Peyer's patch (tissue), 4 donors: ENCODE data around the gene RAB4B. TPM values are rescaled to one million over a fixed set of nuclear protein-coding genes. Genes with fewer than 3 reads are reported as not detected.
"Not testable (repeated sequence)": the region's sequence is repeated elsewhere in the genome, so short reads cannot be mapped to it uniquely, and the experiment has no call there.

Source experiments
- DNase-seq, 3 donors: peaks; one replicate each; pipeline ENCODE4 v3.0.0-alpha.2; 2017 to 2019
- H3K27ac ChIP-seq, 4 donors: fragments of 200-600 bp; sonication (generic); one replicate each; pipeline ENCODE4 v1.5.1; 2016 to 2019
- H3K27me3 ChIP-seq, 2 donors: fragments of 200-600 bp; sonication (generic); one replicate each; pipeline ENCODE4 v1.5.1; 2019
- H3K36me3 ChIP-seq, 3 donors: fragments of 200-600 bp; sonication (generic); one replicate each; pipeline ENCODE4 v1.5.1; 2016 to 2019
- H3K4me1 ChIP-seq, 4 donors: fragments of 200-600 bp; sonication (generic); one replicate each; pipeline ENCODE4 v1.5.1; 2016 to 2019
- H3K4me3 ChIP-seq, 4 donors: fragments of 200-600 bp; sonication (generic); 1 replicate in 3 of 4; 2 replicates in 1 of 4; pipeline ENCODE4 v1.5.1; 2016 to 2019; ENCODE audit warnings: mild to moderate bottlenecking in 1 of 4
- H3K9me3 ChIP-seq, 4 donors: fragments of 200-600 bp; sonication (generic); one replicate each; pipeline ENCODE4 v1.5.1; 2016 to 2019; ENCODE audit warnings: mild to moderate bottlenecking in 1 of 4
- POLR2A ChIP-seq, 2 donors: fragments of 450-650 bp; IDR thresholded peaks; one replicate each; pipeline ENCODE4 v1.5.1; 2017; ENCODE audit warnings: antibody characterized with exemption in 2 of 2, mild to moderate bottlenecking in 2 of 2, moderate library complexity in 2 of 2
- total RNA-seq, 4 donors: library from RNA; depleted of rRNA; stranded (reverse); fragments of >200 nt; gene quantifications; one replicate each; pipeline ENCODE4 v1.1.0, GENCODE V29; 2016
- TF ChIP-seq, protein P1 (sequence below), 6 experiments: fragments of 450-650 bp in 4 of 6; fragments of 200-600 bp in 2 of 6; sonication (generic) in 1 of 6; IDR thresholded peaks; one replicate each; pipeline ENCODE4 v1.5.1; 2017 to 2019; ENCODE audit warnings: antibody characterized with exemption in 6 of 6, mild to moderate bottlenecking in 3 of 6, moderate library complexity in 1 of 6

The RAB4B gene
- total RNA-seq, 4 donors from 2014 or later, result 14.9 to 71.2 (median 51.3) TPM

DNA sequence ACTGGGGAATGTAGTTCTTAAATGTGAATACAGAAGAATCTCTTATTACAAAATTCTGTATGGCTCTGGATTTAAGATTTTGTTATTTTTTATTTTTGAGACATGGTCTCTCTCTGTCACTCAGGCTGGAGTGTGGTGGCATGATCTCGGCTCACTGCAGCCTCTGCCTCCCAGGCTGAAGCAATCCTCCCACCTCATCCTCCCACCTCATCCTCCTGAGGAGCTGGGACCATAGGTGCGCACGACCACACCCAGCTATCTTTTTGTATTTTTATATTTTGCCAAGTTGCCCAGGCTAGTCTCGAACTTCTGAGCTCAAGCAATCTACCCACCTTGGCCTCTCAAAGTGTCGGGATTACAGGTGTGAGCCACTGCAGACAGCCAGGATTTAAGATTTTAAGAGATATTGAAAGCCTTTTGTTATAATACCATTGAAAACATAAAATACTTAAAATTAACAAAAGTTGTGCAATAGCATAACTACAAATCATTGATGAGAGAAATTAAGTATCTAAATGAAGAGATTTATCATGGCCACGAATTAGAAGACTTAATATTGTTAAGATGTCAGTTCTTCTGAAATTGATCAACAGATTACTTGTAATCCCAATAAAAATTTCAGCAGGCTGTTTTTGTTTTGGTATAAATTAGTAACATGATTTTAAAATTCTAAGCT, 58.8 kb downstream of the RAB4B start:
- Histone ChIP-seq H3K4me3 (no peak overlapping the region), H3K27me3 (no peaks in the 10 kb centered on the region), H3K36me3 (no peaks in the 10 kb centered on the region), H3K4me1 (peaks cover 0 to 4% (median 0%) of the 10 kb centered on the region in 4 donors), H3K9me3 (no peaks in the 10 kb centered on the region), H3K27ac (no peak overlapping the region)
- no peak for DNase-seq
- no peak for TF ChIP-seq POLR2A (IDR thresholded peaks at IDR 0.05)
- TF ChIP-seq, protein P1, sequence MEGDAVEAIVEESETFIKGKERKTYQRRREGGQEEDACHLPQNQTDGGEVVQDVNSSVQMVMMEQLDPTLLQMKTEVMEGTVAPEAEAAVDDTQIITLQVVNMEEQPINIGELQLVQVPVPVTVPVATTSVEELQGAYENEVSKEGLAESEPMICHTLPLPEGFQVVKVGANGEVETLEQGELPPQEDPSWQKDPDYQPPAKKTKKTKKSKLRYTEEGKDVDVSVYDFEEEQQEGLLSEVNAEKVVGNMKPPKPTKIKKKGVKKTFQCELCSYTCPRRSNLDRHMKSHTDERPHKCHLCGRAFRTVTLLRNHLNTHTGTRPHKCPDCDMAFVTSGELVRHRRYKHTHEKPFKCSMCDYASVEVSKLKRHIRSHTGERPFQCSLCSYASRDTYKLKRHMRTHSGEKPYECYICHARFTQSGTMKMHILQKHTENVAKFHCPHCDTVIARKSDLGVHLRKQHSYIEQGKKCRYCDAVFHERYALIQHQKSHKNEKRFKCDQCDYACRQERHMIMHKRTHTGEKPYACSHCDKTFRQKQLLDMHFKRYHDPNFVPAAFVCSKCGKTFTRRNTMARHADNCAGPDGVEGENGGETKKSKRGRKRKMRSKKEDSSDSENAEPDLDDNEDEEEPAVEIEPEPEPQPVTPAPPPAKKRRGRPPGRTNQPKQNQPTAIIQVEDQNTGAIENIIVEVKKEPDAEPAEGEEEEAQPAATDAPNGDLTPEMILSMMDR (IDR thresholded peaks at IDR 0.05), result no peak

DNA sequence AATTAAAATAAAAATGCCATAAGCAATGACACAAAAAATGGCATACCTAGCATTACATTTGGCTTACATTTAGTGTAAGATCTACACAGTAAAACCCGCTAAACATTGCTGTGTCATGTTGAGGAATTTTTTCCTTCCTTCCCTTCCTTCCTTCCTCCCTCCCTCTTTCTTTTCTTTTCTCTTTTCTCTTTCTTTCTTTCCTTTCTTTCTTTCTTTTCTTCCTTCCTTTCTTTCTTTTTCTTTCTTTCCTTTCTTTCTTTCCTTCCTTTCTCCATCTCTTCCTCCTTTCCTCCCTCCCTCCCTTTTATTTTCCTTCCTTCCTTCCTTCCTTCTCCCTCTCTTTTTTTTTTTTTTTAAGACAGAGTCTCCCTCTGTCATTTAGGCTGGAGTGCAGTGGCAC, 60.4 kb downstream of the RAB4B start:
- not testable (repeated sequence) for H3K4me1 ChIP-seq, H3K36me3 ChIP-seq, H3K9me3 ChIP-seq, H3K27ac ChIP-seq, H3K27me3 ChIP-seq, DNase-seq, H3K4me3 ChIP-seq

DNA sequence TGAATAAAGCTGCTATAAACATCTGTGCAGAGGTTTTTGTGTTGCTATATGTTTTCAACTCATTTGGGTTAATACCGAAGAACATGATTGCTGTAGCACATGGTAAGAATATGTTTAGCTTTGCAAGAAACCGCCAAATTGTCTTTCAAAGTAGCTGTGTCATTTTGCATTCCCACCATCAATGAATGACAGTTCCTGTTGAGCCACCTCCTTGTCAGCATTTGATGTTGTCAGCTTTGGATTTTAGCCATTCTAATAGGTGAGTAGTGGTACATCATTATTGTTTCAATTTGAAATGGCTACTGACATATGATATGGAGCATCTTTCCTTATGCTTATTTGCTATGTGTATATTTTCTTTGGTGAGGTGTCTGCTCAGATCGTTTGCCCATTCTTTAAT, 64.0 kb downstream of the RAB4B start:
- DNase-seq, H3K36me3 ChIP-seq, H3K9me3 ChIP-seq: not testable (repeated sequence)

DNA sequence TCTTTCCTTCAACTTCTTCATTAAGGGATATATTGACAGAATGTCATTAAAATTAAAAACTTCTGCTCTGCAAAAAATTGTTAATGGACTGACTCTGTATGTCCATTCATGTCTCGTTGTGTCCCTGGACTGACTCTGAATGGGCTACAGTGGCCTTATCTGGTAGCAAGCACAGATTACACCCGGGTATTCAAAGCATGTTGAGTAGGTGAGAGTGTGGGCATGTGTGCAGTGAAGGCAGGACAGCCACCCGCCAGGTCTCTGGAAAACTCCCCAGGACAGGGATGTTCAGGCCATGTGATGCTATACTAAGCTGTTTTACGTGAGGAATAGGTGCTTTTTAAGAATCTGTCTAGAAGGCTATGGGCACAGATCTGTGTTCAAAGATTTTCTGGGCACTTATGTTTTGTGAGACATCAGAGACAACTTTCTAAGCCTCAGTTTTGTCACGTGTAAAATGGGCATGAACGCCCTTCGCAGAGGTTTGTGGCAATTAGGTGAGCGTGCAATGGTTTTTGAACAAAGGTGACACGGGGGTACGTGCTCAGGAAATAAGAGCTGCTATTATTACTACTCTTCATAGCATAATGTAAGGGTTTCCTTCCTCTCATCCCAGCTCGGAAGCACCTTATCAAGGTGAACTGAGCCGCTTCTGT, 65.1 kb downstream of the RAB4B start:
- not testable (repeated sequence) for H3K27me3 ChIP-seq, H3K9me3 ChIP-seq, DNase-seq, H3K36me3 ChIP-seq
- H3K4me1 ChIP-seq, result peaks cover 0 to 10% (median 0%) of the 10 kb centered on the region in 4 donors
- H3K4me3 ChIP-seq, result peak overlapping the region in 3 of 4 donors; percentile 15 to 37 (median 31)
- H3K27ac ChIP-seq, result peak overlapping the region in 1 of 4 donors; percentile 52

More for the DNA sequence above, 64.0 kb downstream of the RAB4B start:
- H3K27me3 ChIP-seq, H3K27ac ChIP-seq, H3K4me3 ChIP-seq: not testable (repeated sequence)
- H3K4me1 ChIP-seq, result peaks cover 0 to 10% (median 0%) of the 10 kb centered on the region in 4 donors

DNA sequence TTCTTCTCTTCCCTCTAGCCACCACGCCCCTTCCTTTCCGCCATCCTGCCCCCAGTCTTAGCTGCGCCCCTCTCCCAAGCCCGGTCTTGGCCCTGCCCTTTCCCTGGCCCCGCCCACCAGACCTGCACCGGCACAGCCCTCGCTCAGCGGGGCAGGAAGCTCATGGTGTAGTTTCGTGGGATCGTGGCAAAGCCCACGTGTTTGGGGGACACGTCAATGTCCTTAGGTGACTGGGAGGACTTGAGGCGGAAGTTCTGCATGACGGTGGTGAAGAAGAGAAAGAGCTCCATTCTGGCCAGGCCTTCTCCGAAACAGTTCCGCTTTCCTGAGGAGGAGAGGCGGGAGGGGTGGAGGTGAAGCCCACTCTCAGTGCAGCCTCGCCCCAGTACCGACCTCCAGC, 65.6 kb downstream of the RAB4B start:
- H3K36me3 ChIP-seq, H3K9me3 ChIP-seq, H3K27me3 ChIP-seq: not testable (repeated sequence)
- Histone ChIP-seq H3K27ac (peak overlapping the region in 1 of 4 donors; percentile 52), H3K4me1 (peaks cover 0 to 10% (median 0%) of the 10 kb centered on the region in 4 donors), H3K4me3 (peak overlapping the region in 3 of 4 donors; percentile 15 to 37 (median 31))
- peak in 2 of 3 donors; percentile 73 to 74 for DNase-seq

Other genes starting within 250 kb of the RAB4B start
- gene SHKBP1, start 201.4 kb upstream of the RAB4B start, total RNA-seq, result 100 to 1,000 TPM in 2 of 4 donors, 10 to 100 TPM in 2; 73.4 to 121 (median 99.9) TPM
- gene LTBP4, start 176.9 kb upstream of the RAB4B start, total RNA-seq, result 100 to 1,000 TPM; 164 to 484 (median 329) TPM
- gene NUMBL, start 87.6 kb upstream of the RAB4B start, total RNA-seq, result 100 to 1,000 TPM in 1 of 4 donors, 10 to 100 TPM in 3; 10.9 to 151 (median 27.9) TPM
- gene COQ8B, start 61.4 kb upstream of the RAB4B start, total RNA-seq, result 10 to 100 TPM; 32.4 to 92.8 (median 41.9) TPM
- gene ITPKC, start 61.1 kb upstream of the RAB4B start, total RNA-seq, result 10 to 100 TPM; 34.5 to 43.9 (median 38.9) TPM
- gene ACTMAP, start 27.8 kb upstream of the RAB4B start, total RNA-seq, result 10 to 100 TPM in 3 of 4 donors, 1 to 10 TPM in 1; 7.4 to 33.0 (median 21.6) TPM
- 100 to 1,000 TPM in 1 of 4 donors, 10 to 100 TPM in 3; 44.5 to 104 (median 72.1) TPM for gene SNRPA, start 27.0 kb upstream of the RAB4B start, total RNA-seq
- 1 to 10 TPM in 1 of 4 donors, not detected in 3; 4.0 TPM for gene MIA, start 2.7 kb upstream of the RAB4B start, total RNA-seq
- 10 to 100 TPM; 75.8 to 96.6 (median 88.1) TPM for gene EGLN2, start 20.9 kb downstream of the RAB4B start, total RNA-seq
- gene CYP2A6, start 72.2 kb downstream of the RAB4B start, total RNA-seq, result not detected
- gene CYP2A7, start 104.0 kb downstream of the RAB4B start, total RNA-seq, result not detected
- 10 to 100 TPM in 3 of 4 donors, 1 to 10 TPM in 1; 5.8 to 58.8 (median 25.0) TPM for gene CYP2B6, start 213.0 kb downstream of the RAB4B start, total RNA-seq